Adrenal gland (tissue), 12 donors: ENCODE measurements around the gene GALNT7. TPM values are rescaled to one million over a fixed set of nuclear protein-coding genes. Genes with fewer than 3 reads are reported as not detected.

ENCODE experiments used
- DNase-seq, 7 donors: peaks; one replicate each; pipeline ENCODE4 v3.0.0-alpha.2; 2019 to 2020
- H3K27ac ChIP-seq, 5 donors: fragments of 200-600 bp; sonication (generic) in 4 of 5; 1 replicate in 3 of 5; 2 replicates in 2 of 5; pipeline versions ENCODE4 v1.5.1 to v1.8.0; 2016 to 2020; ENCODE audit warnings: mild to moderate bottlenecking in 1 of 5
- H3K27me3 ChIP-seq: fragments of 200-600 bp; 2 replicates; pipeline ENCODE4 v1.8.0; 2021
- H3K36me3 ChIP-seq, 2 donors: fragments of 200-600 bp; replicated peaks in 1 of 2; 1 replicate in 1 of 2; 2 replicates in 1 of 2; pipeline versions ENCODE4 v1.5.1 to v1.8.0; 2018 to 2022
- H3K4me1 ChIP-seq, 2 donors: fragments of 200-600 bp; replicated peaks in 1 of 2; 1 replicate in 1 of 2; 2 replicates in 1 of 2; pipeline versions ENCODE4 v1.5.1 to v1.8.0; 2018 to 2021
- H3K4me3 ChIP-seq, 4 donors: fragments of 200-600 bp; sonication (generic) in 3 of 4; one replicate each; pipeline ENCODE4 v1.5.1; 2016 to 2018
- H3K9me3 ChIP-seq, 3 donors: fragments of 200-600 bp; sonication (generic) in 1 of 3; replicated peaks in 1 of 3; 1 replicate in 2 of 3; 2 replicates in 1 of 3; pipeline versions ENCODE4 v1.5.1 to v1.8.0; 2016 to 2021
- CTCF ChIP-seq, 6 experiments: fragments of 450-650 bp in 4 of 6; fragments of 200-600 bp in 2 of 6; sonication (generic) in 1 of 6; IDR thresholded peaks; 1 replicate in 5 of 6; 2 replicates in 1 of 6; pipeline versions ENCODE4 v1.5.1 to v1.8.0; 2016 to 2021; ENCODE audit warnings: antibody characterized with exemption in 6 of 6, mild to moderate bottlenecking in 2 of 6, moderate library complexity in 1 of 6
- POLR2A ChIP-seq, 2 donors: fragments of 450-650 bp; IDR thresholded peaks; one replicate each; pipeline ENCODE4 v1.6.1; 2017; ENCODE audit warnings: antibody characterized with exemption in 2 of 2, mild to moderate bottlenecking in 2 of 2, moderate library complexity in 1 of 2
- whole genome bisulfite sequencing, 4 donors: extraction: QIAGEN DNeasy Blood & Tissue Kit in 2 of 4; methylation state at CpG; one replicate each; pipeline versions ENCODE4 v1.1.5 to v1.1.7; 2013 to 2017; 5-methylcytosine and 5-hydroxymethylcytosine counted together
- intact Hi-C, 2 donors: fragments of 100-400 bp; cut with DNase I; formaldehyde crosslinking; loops; one replicate each; pipeline versions ENCODE4 v1.14.1 to v1.15.0; 2022 to 2023
- polyA plus RNA-seq, 3 donors: library from polyadenylated mRNA; stranded (reverse); fragments of 200-250 nt in 2 of 3; fragments of 350-450 nt in 1 of 3; fragmentation: Illumina TruSeq in 1 of 3; extraction: RNeasy Lipid Tissue Mini Kit (QIAGEN cat#74804) in 1 of 3; gene quantifications; one replicate each; pipeline ENCODE4 v1.2.3, GENCODE V29; 2013 to 2014
- total RNA-seq, 9 donors: library from RNA; depleted of rRNA in 4 of 9; stranded (reverse); fragments of >200 nt in 4 of 9; fragments of 120-200 nt in 1 of 9; fragmentation: NEBNext Ultra II Directional in 1 of 9; extraction: Animal tissue kit (Norgen Biotek cat#: 25700) in 1 of 9; gene quantifications; one replicate each; pipeline versions ENCODE4 v1.1.0 to v1.2.4, GENCODE V29; 2013 to 2023
- donor health status: healthy with polysubstance abuse.
- donor health status: Bipolar disorder and iron deficiency.
- donor health status: DM: yes; HTN: yes; CAD: no.
- donor health status: DM: no; HTN: no; CAD: no.
- donor health status: DM: no; HTN: no; CAD: no.
- donor health status: DM: yes; HTN: yes; CAD: no.

The GALNT7 gene
- total and polyA plus RNA-seq, 12 donors = 4.4 to 21.9 (median 10.3) TPM

- Histone ChIP-seq H3K27ac (no peak overlapping the region), H3K27me3 (no peaks in the 10 kb centered on the region), H3K9me3 (no peaks in the 10 kb centered on the region), H3K36me3 (no peaks in the 10 kb centered on the region), H3K4me1 (no peaks in the 10 kb centered on the region), H3K4me3 (no peak overlapping the region)
- intact Hi-C loops = no loop called here
- DNase-seq = no peak
- TF ChIP-seq CTCF (IDR thresholded peaks at IDR 0.05) (no peak), POLR2A (IDR thresholded peaks at IDR 0.05) (no peak)
- 94 to 97% (median 95%) methylated on average over 5 of the region's 5 CpGs for WGBS, 4 donors
Observed at GRCh38 chr4:173291899-173292298, 123.3 kb downstream of the GALNT7 start.

GRCh38 chr4:173293663-173294062 lies 125.1 kb downstream of the GALNT7 start:
- no peaks in the 10 kb centered on the region for H3K36me3 ChIP-seq
- intact Hi-C loops = no loop called here
- H3K4me3 ChIP-seq = no peak overlapping the region
- H3K4me1 ChIP-seq = no peaks in the 10 kb centered on the region
- TF ChIP-seq CTCF (IDR thresholded peaks at IDR 0.05) = no peak
- no peak for TF ChIP-seq POLR2A (IDR thresholded peaks at IDR 0.05)
- no peaks in the 10 kb centered on the region for H3K9me3 ChIP-seq
- no peak overlapping the region for H3K27ac ChIP-seq
- DNase-seq = no peak
- no peaks in the 10 kb centered on the region for H3K27me3 ChIP-seq
- 87 to 92% (median 92%) methylated on average over 6 to 7 of the region's 7 CpGs for WGBS, 4 donors

- Histone ChIP-seq H3K36me3 (no peaks in the 10 kb centered on the region), H3K27ac (no peak overlapping the region), H3K9me3 (no peaks in the 10 kb centered on the region), H3K27me3 (no peaks in the 10 kb centered on the region), H3K4me3 (no peak overlapping the region), H3K4me1 (no peaks in the 10 kb centered on the region)
- 90 to 96% (median 93%) methylated on average over 1 of the region's 1 CpG for WGBS, 4 donors
- TF ChIP-seq CTCF (IDR thresholded peaks at IDR 0.05) (no peak), POLR2A (IDR thresholded peaks at IDR 0.05) (no peak)
- intact Hi-C loops = no loop called here
- DNase-seq = no peak
Observed at GRCh38 chr4:173294444-173294843, 125.8 kb downstream of the GALNT7 start.

GRCh38 chr4:173301518-173302201 lies 133.0 kb downstream of the GALNT7 start:
- TF ChIP-seq POLR2A (IDR thresholded peaks at IDR 0.05) = no peak
- TF ChIP-seq CTCF (IDR thresholded peaks at IDR 0.05) = peak; percentile 57 to 85 (median 71)
- Histone ChIP-seq H3K27ac (no peak overlapping the region), H3K36me3 (no peaks in the 10 kb centered on the region), H3K27me3 (no peaks in the 10 kb centered on the region), H3K4me1 (peaks cover 3 to 7% of the 10 kb centered on the region in 2 donors), H3K4me3 (no peak overlapping the region), H3K9me3 (no peaks in the 10 kb centered on the region)
- DNase-seq = peak in 1 of 7 donors; percentile 32
- WGBS, 4 donors = 24 to 30% (median 28%) methylated on average over 5 of the region's 5 CpGs
- intact Hi-C loops = no loop called here
